Testis (tissue), 3 donors: ENCODE measurements around the gene TNFAIP3. TPM values are rescaled to one million over a fixed set of nuclear protein-coding genes. Genes with fewer than 3 reads are reported as not detected.

Experiments
- DNase-seq: peaks from one replicate; pipeline ENCODE4 v3.0.0-alpha.2; 2019
- H3K27ac ChIP-seq, 2 donors: fragments of 200-600 bp; sonication (generic); one replicate each; pipeline ENCODE4 v1.5.1; 2019
- H3K27me3 ChIP-seq: fragments of 200-600 bp; sonication (generic); one replicate; pipeline ENCODE4 v1.5.1; 2019
- H3K36me3 ChIP-seq: fragments of 200-600 bp; sonication (generic); one replicate; pipeline ENCODE4 v1.5.1; 2017; ENCODE audit warnings: low read depth; ENCODE audit errors: missing control alignments
- H3K4me1 ChIP-seq: fragments of 200-600 bp; sonication (generic); one replicate; pipeline ENCODE4 v1.5.1; 2019
- H3K4me3 ChIP-seq, 2 donors: fragments of 200-600 bp; sonication (generic); one replicate each; pipeline ENCODE4 v1.5.1; 2017 to 2019
- H3K9me3 ChIP-seq: fragments of 200-600 bp; sonication (generic); one replicate; pipeline ENCODE4 v1.5.1; 2017
- POLR2A ChIP-seq: fragments of 450-650 bp; IDR thresholded peaks from one replicate; pipeline ENCODE4 v1.6.1; 2017; ENCODE audit warnings: antibody characterized with exemption, mild to moderate bottlenecking, moderate library complexity
- WGBS, 2 donors: methylation state at CpG; one replicate each; pipeline ENCODE4 v1.1.5; 2018; 5-methylcytosine and 5-hydroxymethylcytosine counted together
- intact Hi-C: fragments of 100-400 bp; cut with DNase I; formaldehyde crosslinking; loops from one replicate; pipeline ENCODE4 v1.15.1; 2023; ENCODE audit warnings: low total_unique reads
- polyA plus RNA-seq: library from polyadenylated mRNA; stranded (reverse); fragments of 350-450 nt; fragmentation: Illumina TruSeq; extraction: RNeasy Lipid Tissue Mini Kit (QIAGEN cat#74804); gene quantifications from one replicate; pipeline ENCODE4 v1.2.3, GENCODE V29; 2014; ENCODE audit warnings: low read depth, low replicate concordance; ENCODE audit not compliant: insufficient read depth
- total RNA-seq, 2 donors: library from RNA; depleted of rRNA; stranded (reverse); fragments of >200 nt; gene quantifications; one replicate each; pipeline ENCODE4 v1.2.3, GENCODE V29; 2016
- TF ChIP-seq, protein P1 (sequence below), 3 experiments: fragments of 450-650 bp in 2 of 3; fragments of 200-600 bp in 1 of 3; sonication (generic) in 1 of 3; IDR thresholded peaks; one replicate each; pipeline ENCODE4 v1.5.1; 2016 to 2019; ENCODE audit warnings: antibody characterized with exemption in 3 of 3, mild to moderate bottlenecking in 2 of 3, moderate library complexity in 1 of 3

The TNFAIP3 gene
- total and polyA plus RNA-seq, 3 donors from 2014 or later = 12.6 to 25.1 (median 15.2) TPM

DNA sequence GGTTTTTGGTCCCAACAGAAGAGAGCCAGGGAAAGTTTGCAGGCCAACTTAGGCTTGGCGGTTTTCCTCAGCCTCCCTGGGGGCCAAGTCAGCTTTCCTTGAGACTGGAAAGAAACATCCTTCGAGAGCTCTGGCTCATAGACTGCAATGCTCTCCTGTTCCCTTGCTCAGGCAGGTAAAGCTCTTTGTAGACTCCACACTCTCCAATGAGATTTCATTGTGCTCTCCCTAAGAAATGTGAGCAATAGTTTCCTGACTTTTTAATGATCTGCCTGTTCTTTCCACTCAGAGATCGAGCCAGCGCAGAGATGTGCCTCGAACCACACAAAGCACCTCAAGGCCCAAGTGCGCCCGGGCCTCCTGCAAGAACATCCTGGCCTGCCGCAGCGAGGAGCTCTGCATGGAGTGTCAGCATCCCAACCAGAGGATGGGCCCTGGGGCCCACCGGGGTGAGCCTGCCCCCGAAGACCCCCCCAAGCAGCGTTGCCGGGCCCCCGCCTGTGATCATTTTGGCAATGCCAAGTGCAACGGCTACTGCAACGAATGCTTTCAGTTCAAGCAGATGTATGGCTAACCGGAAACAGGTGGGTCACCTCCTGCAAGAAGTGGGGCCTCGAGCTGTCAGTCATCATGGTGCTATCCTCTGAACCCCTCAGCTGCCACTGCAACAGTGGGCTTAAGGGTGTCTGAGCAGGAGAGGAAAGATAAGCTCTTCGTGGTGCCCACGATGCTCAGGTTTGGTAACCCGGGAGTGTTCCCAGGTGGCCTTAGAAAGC, 13.9 kb downstream of the TNFAIP3 start:
- H3K27me3 ChIP-seq = no peaks in the 10 kb centered on the region
- peak; percentile 46 for DNase-seq
- no peaks in the 10 kb centered on the region for H3K4me1 ChIP-seq
- WGBS, 2 donors = 78 to 89% methylated on average over 13 to 21 of the region's 21 CpGs
- H3K9me3 ChIP-seq = no peaks in the 10 kb centered on the region
- peaks cover 7% of the 10 kb centered on the region for H3K36me3 ChIP-seq
- no peak for TF ChIP-seq POLR2A
- TF ChIP-seq, protein P1, sequence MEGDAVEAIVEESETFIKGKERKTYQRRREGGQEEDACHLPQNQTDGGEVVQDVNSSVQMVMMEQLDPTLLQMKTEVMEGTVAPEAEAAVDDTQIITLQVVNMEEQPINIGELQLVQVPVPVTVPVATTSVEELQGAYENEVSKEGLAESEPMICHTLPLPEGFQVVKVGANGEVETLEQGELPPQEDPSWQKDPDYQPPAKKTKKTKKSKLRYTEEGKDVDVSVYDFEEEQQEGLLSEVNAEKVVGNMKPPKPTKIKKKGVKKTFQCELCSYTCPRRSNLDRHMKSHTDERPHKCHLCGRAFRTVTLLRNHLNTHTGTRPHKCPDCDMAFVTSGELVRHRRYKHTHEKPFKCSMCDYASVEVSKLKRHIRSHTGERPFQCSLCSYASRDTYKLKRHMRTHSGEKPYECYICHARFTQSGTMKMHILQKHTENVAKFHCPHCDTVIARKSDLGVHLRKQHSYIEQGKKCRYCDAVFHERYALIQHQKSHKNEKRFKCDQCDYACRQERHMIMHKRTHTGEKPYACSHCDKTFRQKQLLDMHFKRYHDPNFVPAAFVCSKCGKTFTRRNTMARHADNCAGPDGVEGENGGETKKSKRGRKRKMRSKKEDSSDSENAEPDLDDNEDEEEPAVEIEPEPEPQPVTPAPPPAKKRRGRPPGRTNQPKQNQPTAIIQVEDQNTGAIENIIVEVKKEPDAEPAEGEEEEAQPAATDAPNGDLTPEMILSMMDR (IDR thresholded peaks at IDR 0.05) = no peak
- H3K4me3 ChIP-seq = no peak overlapping the region
- intact Hi-C loops = no loop called here
- H3K27ac ChIP-seq = no peak overlapping the region

DNA sequence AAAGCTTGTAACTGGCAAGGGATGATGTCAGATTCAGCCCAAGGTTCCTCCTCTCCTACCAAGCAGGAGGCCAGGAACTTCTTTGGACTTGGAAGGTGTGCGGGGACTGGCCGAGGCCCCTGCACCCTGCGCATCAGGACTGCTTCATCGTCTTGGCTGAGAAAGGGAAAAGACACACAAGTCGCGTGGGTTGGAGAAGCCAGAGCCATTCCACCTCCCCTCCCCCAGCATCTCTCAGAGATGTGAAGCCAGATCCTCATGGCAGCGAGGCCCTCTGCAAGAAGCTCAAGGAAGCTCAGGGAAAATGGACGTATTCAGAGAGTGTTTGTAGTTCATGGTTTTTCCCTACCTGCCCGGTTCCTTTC, 14.4 kb downstream of the TNFAIP3 start:
- H3K36me3 ChIP-seq = peaks cover 5% of the 10 kb centered on the region
- 91 to 96% methylated on average over 5 to 9 of the region's 9 CpGs for WGBS, 2 donors
- no peaks in the 10 kb centered on the region for H3K4me1 ChIP-seq
- no peaks in the 10 kb centered on the region for H3K27me3 ChIP-seq
- no peak overlapping the region for H3K27ac ChIP-seq
- intact Hi-C loops = no loop called here
- H3K9me3 ChIP-seq = no peaks in the 10 kb centered on the region
- no peak for TF ChIP-seq POLR2A
- TF ChIP-seq, protein P1 (IDR thresholded peaks at IDR 0.05) = no peak
- no peak for DNase-seq
- H3K4me3 ChIP-seq = no peak overlapping the region

DNA sequence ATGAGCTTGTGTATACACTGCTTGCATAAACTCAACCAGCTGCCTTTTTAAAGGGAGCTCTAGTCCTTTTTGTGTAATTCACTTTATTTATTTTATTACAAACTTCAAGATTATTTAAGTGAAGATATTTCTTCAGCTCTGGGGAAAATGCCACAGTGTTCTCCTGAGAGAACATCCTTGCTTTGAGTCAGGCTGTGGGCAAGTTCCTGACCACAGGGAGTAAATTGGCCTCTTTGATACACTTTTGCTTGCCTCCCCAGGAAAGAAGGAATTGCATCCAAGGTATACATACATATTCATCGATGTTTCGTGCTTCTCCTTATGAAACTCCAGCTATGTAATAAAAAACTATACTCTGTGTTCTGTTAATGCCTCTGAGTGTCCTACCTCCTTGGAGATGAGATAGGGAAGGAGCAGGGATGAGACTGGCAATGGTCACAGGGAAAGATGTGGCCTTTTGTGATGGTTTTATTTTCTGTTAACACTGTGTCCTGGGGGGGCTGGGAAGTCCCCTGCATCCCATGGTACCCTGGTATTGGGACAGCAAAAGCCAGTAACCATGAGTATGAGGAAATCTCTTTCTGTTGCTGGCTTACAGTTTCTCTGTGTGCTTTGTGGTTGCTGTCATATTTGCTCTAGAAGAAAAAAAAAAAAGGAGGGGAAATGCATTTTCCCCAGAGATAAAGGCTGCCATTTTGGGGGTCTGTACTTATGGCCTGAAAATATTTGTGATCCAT, 15.3 kb downstream of the TNFAIP3 start:
- DNase-seq = no peak
- Histone ChIP-seq H3K4me3 (no peak overlapping the region), H3K9me3 (no peaks in the 10 kb centered on the region), H3K27me3 (no peaks in the 10 kb centered on the region), H3K27ac (no peak overlapping the region), H3K36me3 (peaks cover 5% of the 10 kb centered on the region), H3K4me1 (no peaks in the 10 kb centered on the region)
- intact Hi-C loops = no loop called here
- 82 to 90% methylated on average over 2 of the region's 2 CpGs for WGBS, 2 donors
- no peak for TF ChIP-seq POLR2A
- TF ChIP-seq, protein P1 (IDR thresholded peaks at IDR 0.05) = no peak

DNA sequence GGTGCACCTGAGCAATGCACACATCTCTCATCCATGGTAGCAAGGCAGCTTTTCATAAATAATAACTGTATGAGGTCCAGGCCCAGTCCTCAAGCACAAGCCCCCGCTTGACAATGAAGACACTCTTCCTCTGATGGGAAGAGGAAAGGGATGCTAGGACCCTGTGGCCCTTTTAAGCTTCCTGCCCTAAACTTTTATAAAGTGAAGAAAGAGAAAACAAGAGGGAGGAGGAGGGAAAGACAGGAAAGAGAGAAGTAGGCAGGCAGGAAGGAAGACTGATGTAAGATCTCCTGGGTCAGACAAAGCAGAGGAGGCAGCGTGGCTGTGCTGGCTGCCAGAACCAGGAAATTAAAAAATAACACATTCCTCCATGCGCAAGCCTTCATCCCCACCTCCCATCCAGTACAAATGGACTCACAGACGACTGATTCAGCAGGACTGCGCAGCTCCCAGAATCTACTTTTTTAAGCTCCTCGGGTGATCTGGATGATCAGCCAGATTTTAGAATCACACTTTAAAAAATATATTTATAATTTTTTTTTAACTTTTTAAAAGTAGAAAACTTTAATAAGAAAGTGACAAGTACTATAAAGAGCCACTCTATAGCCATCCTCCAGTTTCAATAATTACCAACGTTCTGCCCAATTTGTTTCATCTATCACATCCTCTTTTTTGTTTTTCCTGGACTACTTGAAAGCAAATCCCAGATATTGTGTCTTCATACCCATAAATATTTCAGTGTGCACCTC, 16.5 kb downstream of the TNFAIP3 start:
- Histone ChIP-seq H3K36me3 (peaks cover 5% of the 10 kb centered on the region), H3K27me3 (no peaks in the 10 kb centered on the region), H3K27ac (no peak overlapping the region), H3K4me3 (no peak overlapping the region), H3K9me3 (no peaks in the 10 kb centered on the region), H3K4me1 (no peaks in the 10 kb centered on the region)
- no peak for TF ChIP-seq POLR2A
- TF ChIP-seq, protein P1 (IDR thresholded peaks at IDR 0.05) = no peak
- DNase-seq = no peak
- intact Hi-C loops = no loop called here
- whole genome bisulfite sequencing, 2 donors = 74 to 76% methylated on average over 7 of the region's 7 CpGs
